Endothelial cell (in vitro differentiated cells): ENCODE measurements around the gene SEMA6B. TPM values are rescaled to one million over a fixed set of nuclear protein-coding genes. Genes with fewer than 3 reads are reported as not detected.
"Not testable (repeated sequence)": the region's sequence is repeated elsewhere in the genome, so short reads cannot be mapped to it uniquely, and the experiment has no call there.

Experiments used
- DNase-seq: peaks from one replicate; pipeline ENCODE4 v3.0.0; 2021; ENCODE audit warnings: low spot score
- H3K27ac Mint-ChIP-seq: one replicate; pipeline ENCODE4 v1.8.0; 2021; ENCODE audit warnings: mixed read lengths, inconsistent platforms; ENCODE audit not compliant: unreplicated experiment
- H3K27me3 Mint-ChIP-seq: one replicate; pipeline ENCODE4 v1.8.0; 2021; ENCODE audit warnings: mild to moderate bottlenecking, moderate library complexity, mixed read lengths, inconsistent platforms; ENCODE audit not compliant: unreplicated experiment
- H3K36me3 Mint-ChIP-seq: one replicate; pipeline ENCODE4 v1.8.0; 2021; ENCODE audit warnings: mild to moderate bottlenecking, low read depth, mixed read lengths, inconsistent platforms; ENCODE audit not compliant: unreplicated experiment
- H3K4me1 Mint-ChIP-seq: one replicate; pipeline ENCODE4 v1.8.0; 2021; ENCODE audit warnings: mild to moderate bottlenecking, mixed read lengths, inconsistent platforms; ENCODE audit not compliant: unreplicated experiment
- H3K4me3 Mint-ChIP-seq: one replicate; pipeline ENCODE4 v1.8.0; 2021; ENCODE audit warnings: mild to moderate bottlenecking, mixed read lengths, inconsistent platforms; ENCODE audit not compliant: unreplicated experiment
- H3K9me3 Mint-ChIP-seq: one replicate; pipeline ENCODE4 v1.8.0; 2021; ENCODE audit warnings: mixed read lengths, inconsistent platforms; ENCODE audit not compliant: unreplicated experiment
- total RNA-seq: library from RNA; stranded (reverse); fragmentation: NEBNext Ultra II Directional; extraction: Animal tissue kit (Norgen Biotek cat#: 25700); gene quantifications from one replicate; pipeline ENCODE4 v1.2.1, GENCODE V29; 2021; ENCODE audit not compliant: unreplicated experiment
- TF ChIP-seq, protein P1 (sequence below): fragments of 200-600 bp; sonication (generic); IDR thresholded peaks from one replicate; pipeline ENCODE4 v1.5.0; 2021; ENCODE audit warnings: antibody characterized with exemption; ENCODE audit not compliant: unreplicated experiment

SEMA6B gene
- total RNA-seq, 1 donor from 2014 or later = 43.7 TPM

DNA sequence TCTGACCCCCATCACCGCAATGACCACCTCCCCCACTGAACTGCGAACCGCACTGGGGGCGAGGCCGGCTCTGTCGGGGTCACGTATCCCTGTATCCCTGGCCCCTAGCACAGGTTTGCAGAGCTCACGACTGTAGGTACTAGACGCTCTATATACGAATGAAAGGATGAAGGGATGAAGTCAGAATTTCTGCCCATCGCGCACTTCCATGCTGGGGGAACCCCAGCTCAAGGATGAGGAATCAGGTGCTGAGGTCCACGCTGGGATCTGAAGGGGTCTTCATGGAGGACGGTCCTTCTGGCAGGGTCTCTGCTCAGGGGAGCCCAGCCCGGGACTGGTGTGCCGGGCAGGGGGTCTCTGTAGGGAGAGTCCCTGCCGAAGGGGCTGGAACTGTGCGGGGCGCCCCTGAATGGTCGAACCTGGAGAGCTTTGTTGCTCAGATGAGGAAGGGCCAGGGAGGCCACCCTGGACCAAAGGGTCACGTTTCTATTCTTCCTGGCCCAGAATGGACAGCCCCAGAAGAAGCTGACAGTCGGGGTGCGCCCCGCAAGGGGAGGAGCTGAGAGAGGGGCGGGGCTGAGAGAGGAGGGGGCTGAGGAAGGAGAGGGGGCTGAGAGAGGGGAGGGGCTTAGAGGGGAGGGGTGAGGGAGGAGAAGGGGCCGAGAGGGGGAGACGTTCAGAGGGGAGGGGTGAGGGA is 37.9 kb upstream of the SEMA6B start:
- Mint-ChIP-seq H3K9me3 (no peaks in the 10 kb centered on the region), H3K4me3 (no peak overlapping the region), H3K36me3 (no peaks in the 10 kb centered on the region), H3K4me1 (no peaks in the 10 kb centered on the region), H3K27ac (no peak overlapping the region), H3K27me3 (peaks cover 19% of the 10 kb centered on the region)
- DNase-seq = no peak
- TF ChIP-seq, protein P1, sequence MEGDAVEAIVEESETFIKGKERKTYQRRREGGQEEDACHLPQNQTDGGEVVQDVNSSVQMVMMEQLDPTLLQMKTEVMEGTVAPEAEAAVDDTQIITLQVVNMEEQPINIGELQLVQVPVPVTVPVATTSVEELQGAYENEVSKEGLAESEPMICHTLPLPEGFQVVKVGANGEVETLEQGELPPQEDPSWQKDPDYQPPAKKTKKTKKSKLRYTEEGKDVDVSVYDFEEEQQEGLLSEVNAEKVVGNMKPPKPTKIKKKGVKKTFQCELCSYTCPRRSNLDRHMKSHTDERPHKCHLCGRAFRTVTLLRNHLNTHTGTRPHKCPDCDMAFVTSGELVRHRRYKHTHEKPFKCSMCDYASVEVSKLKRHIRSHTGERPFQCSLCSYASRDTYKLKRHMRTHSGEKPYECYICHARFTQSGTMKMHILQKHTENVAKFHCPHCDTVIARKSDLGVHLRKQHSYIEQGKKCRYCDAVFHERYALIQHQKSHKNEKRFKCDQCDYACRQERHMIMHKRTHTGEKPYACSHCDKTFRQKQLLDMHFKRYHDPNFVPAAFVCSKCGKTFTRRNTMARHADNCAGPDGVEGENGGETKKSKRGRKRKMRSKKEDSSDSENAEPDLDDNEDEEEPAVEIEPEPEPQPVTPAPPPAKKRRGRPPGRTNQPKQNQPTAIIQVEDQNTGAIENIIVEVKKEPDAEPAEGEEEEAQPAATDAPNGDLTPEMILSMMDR = no peak

DNA sequence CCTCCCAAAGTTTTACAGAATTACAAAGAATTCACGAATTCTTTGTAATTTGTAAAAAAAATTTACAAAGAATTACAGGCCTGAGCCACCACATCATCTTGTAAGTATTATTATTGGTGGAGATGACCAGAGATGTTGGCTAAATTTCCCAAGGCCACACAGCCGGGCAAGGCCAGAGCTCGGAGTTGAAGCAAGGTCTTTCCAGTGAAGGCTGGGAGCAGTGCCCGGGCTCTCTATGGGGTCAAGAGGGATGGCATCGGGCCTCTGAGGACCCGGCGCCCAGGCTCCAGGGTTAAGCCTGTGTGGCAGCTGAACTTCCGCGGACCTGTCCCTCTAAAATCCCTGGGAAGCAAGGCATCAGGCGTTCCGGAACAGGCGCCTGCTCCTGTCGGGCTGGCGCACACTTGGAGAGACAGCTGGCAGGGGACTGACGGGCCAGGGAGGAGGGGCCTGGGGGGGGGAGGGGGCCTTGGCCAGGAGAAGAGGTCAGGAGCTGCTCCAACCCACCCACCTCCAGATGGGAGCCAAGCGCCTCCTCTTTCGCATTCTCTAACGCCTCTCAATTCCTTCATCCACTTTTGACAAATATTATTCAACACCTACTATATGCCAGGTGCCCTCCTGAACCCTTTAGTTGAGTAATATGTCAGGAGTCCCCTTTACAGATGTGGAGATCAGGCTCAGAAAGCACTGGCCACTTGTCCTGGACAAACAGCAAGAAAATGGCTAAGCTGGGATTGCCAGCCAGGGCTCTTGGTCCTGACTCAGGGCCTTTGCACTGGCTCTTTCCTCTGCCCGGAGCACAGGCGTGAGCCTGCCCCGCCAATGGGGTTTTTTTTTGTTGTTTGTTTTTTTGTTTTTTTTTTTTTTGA is 36.8 kb upstream of the SEMA6B start:
- no peaks in the 10 kb centered on the region for H3K36me3 Mint-ChIP-seq
- TF ChIP-seq, protein P1 = no peak
- DNase-seq = no peak
- H3K4me1 Mint-ChIP-seq = no peaks in the 10 kb centered on the region
- H3K9me3 Mint-ChIP-seq = no peaks in the 10 kb centered on the region
- H3K27ac Mint-ChIP-seq = no peak overlapping the region
- H3K4me3 Mint-ChIP-seq = no peak overlapping the region
- H3K27me3 Mint-ChIP-seq = peaks cover 19% of the 10 kb centered on the region

DNA sequence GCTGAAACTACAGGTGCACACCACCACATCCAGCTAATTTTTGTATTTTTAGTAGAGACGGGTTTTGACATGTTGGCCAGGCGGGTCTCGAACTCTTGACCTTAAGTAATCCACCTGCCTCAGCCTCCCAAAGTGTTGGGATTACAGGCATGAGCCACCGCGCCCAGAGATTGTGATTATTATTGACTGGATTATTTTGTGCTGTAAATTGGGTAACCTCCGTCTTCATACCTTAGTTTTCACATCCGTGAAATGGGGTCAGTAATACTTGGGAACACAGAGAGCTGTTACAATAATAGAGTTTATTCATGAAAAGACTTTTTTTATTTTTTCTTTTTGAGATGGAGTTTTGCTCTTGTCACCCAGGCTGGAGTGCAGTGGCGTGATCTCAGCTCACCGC is 35.7 kb upstream of the SEMA6B start:
- not testable (repeated sequence) for H3K4me1 Mint-ChIP-seq, H3K4me3 Mint-ChIP-seq, H3K27ac Mint-ChIP-seq, H3K36me3 Mint-ChIP-seq, H3K9me3 Mint-ChIP-seq, DNase-seq
- H3K27me3 Mint-ChIP-seq = peaks cover 19% of the 10 kb centered on the region

DNA sequence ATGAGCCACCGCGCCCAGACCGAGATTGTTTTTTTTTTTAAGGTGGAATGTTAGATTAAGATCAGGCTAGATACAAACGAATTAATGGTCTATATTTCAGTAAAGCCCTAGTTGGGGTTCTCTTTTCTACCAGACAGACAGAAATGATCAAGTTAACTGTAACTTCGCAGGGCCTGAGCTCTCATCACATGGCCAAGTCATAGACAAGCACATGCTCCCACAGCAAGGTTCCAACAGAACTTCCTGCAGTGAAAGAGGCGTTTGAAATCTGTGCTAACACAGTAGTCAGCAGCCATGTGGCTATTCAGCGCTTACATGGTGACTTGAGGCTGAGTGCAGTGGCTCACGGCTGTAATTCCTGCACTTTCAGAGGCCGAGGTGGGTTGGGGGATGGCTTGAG is 34.7 kb upstream of the SEMA6B start:
- Mint-ChIP-seq H3K27ac (no peak overlapping the region), H3K27me3 (peaks cover 17% of the 10 kb centered on the region)
- no peak for DNase-seq

DNA sequence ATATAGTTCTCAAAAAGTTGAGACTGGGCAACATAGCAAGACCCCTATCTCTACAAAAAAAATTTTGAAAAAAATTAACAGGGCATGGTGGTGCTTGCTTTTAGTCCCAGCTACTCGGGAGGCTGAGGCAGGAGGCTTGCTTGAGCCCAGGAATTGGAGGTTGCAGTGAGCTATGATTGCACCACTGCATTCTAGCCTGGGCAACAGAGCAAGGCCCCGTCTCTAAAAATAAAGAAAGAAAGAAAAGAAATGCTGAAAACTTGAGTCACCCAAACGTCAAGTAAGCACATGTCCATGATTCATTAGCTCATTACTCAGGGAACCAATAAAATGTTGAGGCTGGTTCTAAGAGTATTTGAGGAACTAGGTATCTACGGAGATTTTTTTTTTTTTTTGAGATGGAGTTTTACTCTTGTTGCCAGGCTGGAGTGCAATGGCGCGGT is 33.9 kb upstream of the SEMA6B start:
- DNase-seq = no peak
- TF ChIP-seq, protein P1 = no peak
- no peaks in the 10 kb centered on the region for H3K4me1 Mint-ChIP-seq
- H3K27ac Mint-ChIP-seq = no peak overlapping the region
- peaks cover 13% of the 10 kb centered on the region for H3K27me3 Mint-ChIP-seq
- H3K4me3 Mint-ChIP-seq = no peak overlapping the region
- H3K9me3 Mint-ChIP-seq = no peaks in the 10 kb centered on the region
- H3K36me3 Mint-ChIP-seq = no peaks in the 10 kb centered on the region

More for the DNA sequence above, 34.7 kb upstream of the SEMA6B start:
- H3K36me3 Mint-ChIP-seq = no peaks in the 10 kb centered on the region
- H3K9me3 Mint-ChIP-seq = no peaks in the 10 kb centered on the region
- TF ChIP-seq, protein P1 = no peak
- H3K4me1 Mint-ChIP-seq = no peaks in the 10 kb centered on the region
- no peak overlapping the region for H3K4me3 Mint-ChIP-seq
